Keratinocyte (primary cell): Measurements from ENCODE around the gene PFAS. TPM values are rescaled to one million over a fixed set of nuclear protein-coding genes. Genes with fewer than 3 reads are reported as not detected.

Source experiments
- DNase-seq: peaks from one replicate; pipeline ENCODE4 v3.0.0-alpha.2; 2011; ENCODE audit warnings: low read depth, missing footprints, low spot score
- FAIRE-seq: peaks from 2 replicates; lab custom pipeline; 2011; peaks lifted over from hg19 to GRCh38; lab: Jason Lieb, UNC
- H2AFZ ChIP-seq: 2 replicates; pipeline ENCODE4 v1.6.0; 2012; ENCODE audit warnings: low read length, control low read depth, inconsistent platforms; ENCODE audit not compliant: control insufficient read depth
- H3K27ac ChIP-seq: 2 replicates; pipeline ENCODE4 v1.5.1; 2011; ENCODE audit warnings: low read length; ENCODE audit not compliant: control insufficient read depth, insufficient read depth
- H3K27me3 ChIP-seq: 3 replicates; pipeline ENCODE4 v1.6.0; 2011; ENCODE audit warnings: low read length; ENCODE audit not compliant: control insufficient read depth, insufficient read depth; ENCODE audit errors: extremely low read depth
- H3K36me3 ChIP-seq, 2 experiments: 2 replicates in 1 of 2; 3 replicates in 1 of 2; pipeline ENCODE4 v1.5.1; 2011; ENCODE audit warnings: low read length in 2 of 2, mild to moderate bottlenecking in 1 of 2; ENCODE audit not compliant: control insufficient read depth in 2 of 2, insufficient read depth in 2 of 2; ENCODE audit errors: extremely low read depth in 1 of 2
- H3K4me1 ChIP-seq: 3 replicates; pipeline ENCODE4 v1.5.1; 2011; ENCODE audit warnings: low read length; ENCODE audit not compliant: control insufficient read depth, insufficient read depth; ENCODE audit errors: extremely low read depth
- H3K4me2 ChIP-seq: 3 replicates; pipeline ENCODE4 v1.6.0; 2011; ENCODE audit warnings: low read depth, low read length; ENCODE audit not compliant: control insufficient read depth, insufficient read depth; ENCODE audit errors: extremely low read depth
- H3K4me3 ChIP-seq, 3 experiments: fragments of 200-600 bp in 1 of 3; sonication (generic) in 1 of 3; 2 replicates in 2 of 3; 3 replicates in 1 of 3; pipeline ENCODE4 v1.5.1; 2011 to 2016; ENCODE audit warnings: low read length in 3 of 3, mild to moderate bottlenecking in 3 of 3, control low read depth in 2 of 3, inconsistent platforms in 1 of 3, low read depth in 1 of 3, mixed read lengths in 1 of 3, mixed run types in 1 of 3, moderate library complexity in 1 of 3; ENCODE audit not compliant: control insufficient read depth in 2 of 3, insufficient read depth in 2 of 3; ENCODE audit errors: extremely low read depth in 1 of 3
- H3K79me2 ChIP-seq: 2 replicates; pipeline ENCODE4 v1.6.0; 2012; ENCODE audit warnings: low read length; ENCODE audit not compliant: control insufficient read depth, insufficient read depth
- H3K9ac ChIP-seq: 3 replicates; pipeline ENCODE4 v1.6.0; 2011; ENCODE audit warnings: low read length; ENCODE audit not compliant: control insufficient read depth, insufficient read depth; ENCODE audit errors: extremely low read depth
- H3K9me1 ChIP-seq: 3 replicates; pipeline ENCODE4 v1.6.0; 2011; ENCODE audit warnings: low read length; ENCODE audit not compliant: control insufficient read depth, insufficient read depth; ENCODE audit errors: extremely low read depth
- H3K9me3 ChIP-seq: 2 replicates; pipeline ENCODE4 v1.5.1; 2012; ENCODE audit warnings: low read depth, low read length; ENCODE audit not compliant: control insufficient read depth
- H4K20me1 ChIP-seq: 3 replicates; pipeline ENCODE4 v1.6.0; 2011; ENCODE audit warnings: low read length; ENCODE audit not compliant: control insufficient read depth, insufficient read depth; ENCODE audit errors: extremely low read depth
- CTCF ChIP-seq, 3 experiments: IDR thresholded peaks in 1 of 3; conservative IDR thresholded peaks in 1 of 3; optimal IDR thresholded peaks in 1 of 3; 2 replicates in 2 of 3; 3 replicates in 1 of 3; pipeline versions ENCODE3 to v1.5.1; 2011; ENCODE audit warnings: low read length in 3 of 3, mild to moderate bottlenecking in 3 of 3, moderate library complexity in 2 of 3, control low read depth in 1 of 3, inconsistent platforms in 1 of 3; ENCODE audit not compliant: insufficient read depth in 2 of 3; ENCODE audit errors: extremely low read depth in 1 of 3
- EZH2 ChIP-seq: IDR thresholded peaks from one replicate; pipeline ENCODE4 v1.6.1; 2012; ENCODE audit warnings: inconsistent platforms, mild to moderate bottlenecking, low read length, moderate library complexity
- dilution Hi-C: fragments of 300-500 bp; cut with MboI; formaldehyde crosslinking; loops from one replicate; pipeline ENCODE4 v1.7.0; 2020; ENCODE audit warnings: low sequenced_read_pairs; ENCODE audit not compliant: extremely low pct_ligation_motif_present
- polyA plus RNA-seq, 5 experiments: library from polyadenylated mRNA; depleted of rRNA in 3 of 5; stranded (reverse) in 3 of 5; stranded (forward) in 1 of 5; unstranded in 1 of 5; fragments of >200 nt; gene quantifications; 1 replicate in 1 of 5; 2 replicates in 3 of 5; 3 replicates in 1 of 5; pipeline versions ENCODE4 v1.2.1 to v1.2.3, GENCODE V29; 2011 to 2012; ENCODE audit warnings: missing spikeins in 2 of 5, low read depth in 1 of 5, low replicate concordance in 1 of 5

Gene PFAS
- polyA plus RNA-seq, 1 donor (not counting 4 experiments of a cell fraction or from before 2014, with no cell fraction given): 14.1 TPM

- FAIRE-seq (no peak), DNase-seq (no peak)
- Histone ChIP-seq H3K9me1 (no peaks in the 10 kb centered on the region), H4K20me1 (no peaks in the 10 kb centered on the region), H3K4me1 (no peaks in the 10 kb centered on the region), H3K9ac (no peak overlapping the region), H3K36me3 (peaks cover 21 to 34% of the 10 kb centered on the region in 2 experiments), H2AFZ (no peak overlapping the region), H3K27ac (no peak overlapping the region), H3K79me2 (peaks cover 2% of the 10 kb centered on the region), H3K4me2 (no peak overlapping the region), H3K9me3 (no peaks in the 10 kb centered on the region), H3K4me3 (no peak overlapping the region), H3K27me3 (no peaks in the 10 kb centered on the region)
- dilution Hi-C loops: no loop called here
- no peak for TF ChIP-seq EZH2
- no peak for TF ChIP-seq CTCF (optimal IDR thresholded peaks at IDR 0.05 in 1 of 3, IDR thresholded peaks at IDR 0.05 in 1 of 3, conservative IDR thresholded peaks at IDR 0.05 in 1 of 3; ENCODE audit: extremely low read depth in 1 of 3, insufficient read depth in 2 of 3, low read length in 3 of 3)
These were observed 11.9 kb upstream of the PFAS start for GRCh38 chr17:8237175-8237574.

GRCh38 chr17:8237886-8238285 is 11.2 kb upstream of the PFAS start:
- Histone ChIP-seq H3K4me2 (no peak overlapping the region), H3K27me3 (no peaks in the 10 kb centered on the region), H3K4me1 (no peaks in the 10 kb centered on the region), H3K36me3 (peaks cover 18 to 27% of the 10 kb centered on the region in 2 experiments), H3K27ac (no peak overlapping the region), H4K20me1 (no peaks in the 10 kb centered on the region), H2AFZ (no peak overlapping the region), H3K9ac (no peak overlapping the region), H3K79me2 (peaks cover 3% of the 10 kb centered on the region), H3K9me3 (no peaks in the 10 kb centered on the region), H3K9me1 (no peaks in the 10 kb centered on the region), H3K4me3 (no peak overlapping the region)
- no peak for DNase-seq
- dilution Hi-C loops: no loop called here
- FAIRE-seq: no peak
- no peak for TF ChIP-seq CTCF (optimal IDR thresholded peaks at IDR 0.05 in 1 of 3, IDR thresholded peaks at IDR 0.05 in 1 of 3, conservative IDR thresholded peaks at IDR 0.05 in 1 of 3; ENCODE audit: extremely low read depth in 1 of 3, insufficient read depth in 2 of 3, low read length in 3 of 3)
- no peak for TF ChIP-seq EZH2
